Measurements from ENCODE around the gene ATF6. TPM values are rescaled to one million over a fixed set of nuclear protein-coding genes. Genes with fewer than 3 reads are reported as not detected.

ATF6 gene
- total RNA-seq, 1 donor: 28.6 TPM

- Histone ChIP-seq H3K27ac (ENCODE audit: low read depth, low read length) (no peak overlapping the region), H3K79me2 (ENCODE audit: insufficient read depth, low read length) (no peaks in the 10 kb centered on the region), H2AFZ (ENCODE audit: low read length) (no peak overlapping the region), H3K4me1 (ENCODE audit: insufficient read depth, low read length) (no peaks in the 10 kb centered on the region), H3K27me3 (ENCODE audit: insufficient read depth, low read length) (no peaks in the 10 kb centered on the region), H3K36me3 (ENCODE audit: insufficient read depth, low read length) (no peaks in the 10 kb centered on the region), H3K4me2 (ENCODE audit: insufficient read depth, low read length) (no peak overlapping the region), H4K20me1 (ENCODE audit: insufficient read depth, low read length) (no peaks in the 10 kb centered on the region), H3K4me3 (ENCODE audit: insufficient read depth, low read length) (no peak overlapping the region), H3K9me3 (ENCODE audit: low read depth, low read length) (no peaks in the 10 kb centered on the region)
- DNase-seq (ENCODE audit: insufficient read length, low spot score, missing footprints): no peak
- no peak for TF ChIP-seq CTCF (IDR thresholded peaks at IDR 0.05; ENCODE audit: extremely low read depth, low read depth, low read length)
These were observed 133.0 kb downstream of the ATF6 start for GRCh38 chr1:161899091-161899490.

- no peak for TF ChIP-seq CTCF (IDR thresholded peaks at IDR 0.05; ENCODE audit: extremely low read depth, low read depth, low read length)
- no peaks in the 10 kb centered on the region for H3K79me2 ChIP-seq (ENCODE audit: insufficient read depth, low read length)
- DNase-seq (ENCODE audit: insufficient read length, low spot score, missing footprints): no peak
- H2AFZ ChIP-seq (ENCODE audit: low read length): no peak overlapping the region
- H3K4me1 ChIP-seq (ENCODE audit: insufficient read depth, low read length): no peaks in the 10 kb centered on the region
- no peak overlapping the region for H3K4me2 ChIP-seq (ENCODE audit: insufficient read depth, low read length)
- no peaks in the 10 kb centered on the region for H3K36me3 ChIP-seq (ENCODE audit: insufficient read depth, low read length)
- H3K27me3 ChIP-seq (ENCODE audit: insufficient read depth, low read length): no peaks in the 10 kb centered on the region
- no peak overlapping the region for H3K27ac ChIP-seq (ENCODE audit: low read depth, low read length)
- H3K4me3 ChIP-seq (ENCODE audit: insufficient read depth, low read length): no peak overlapping the region
- no peaks in the 10 kb centered on the region for H4K20me1 ChIP-seq (ENCODE audit: insufficient read depth, low read length)
- no peaks in the 10 kb centered on the region for H3K9me3 ChIP-seq (ENCODE audit: low read depth, low read length)
These were observed 134.0 kb downstream of the ATF6 start for GRCh38 chr1:161900160-161900559.

- no peaks in the 10 kb centered on the region for H3K79me2 ChIP-seq (ENCODE audit: insufficient read depth, low read length)
- no peak for DNase-seq (ENCODE audit: insufficient read length, low spot score, missing footprints)
- H2AFZ ChIP-seq (ENCODE audit: low read length): no peak overlapping the region
- no peaks in the 10 kb centered on the region for H3K27me3 ChIP-seq (ENCODE audit: insufficient read depth, low read length)
- H3K4me3 ChIP-seq (ENCODE audit: insufficient read depth, low read length): no peak overlapping the region
- no peaks in the 10 kb centered on the region for H3K4me1 ChIP-seq (ENCODE audit: insufficient read depth, low read length)
- no peak overlapping the region for H3K27ac ChIP-seq (ENCODE audit: low read depth, low read length)
- H3K36me3 ChIP-seq (ENCODE audit: insufficient read depth, low read length): no peaks in the 10 kb centered on the region
- no peaks in the 10 kb centered on the region for H3K9me3 ChIP-seq (ENCODE audit: low read depth, low read length)
- no peak for TF ChIP-seq CTCF (IDR thresholded peaks at IDR 0.05; ENCODE audit: extremely low read depth, low read depth, low read length)
- no peak overlapping the region for H3K4me2 ChIP-seq (ENCODE audit: insufficient read depth, low read length)
- no peaks in the 10 kb centered on the region for H4K20me1 ChIP-seq (ENCODE audit: insufficient read depth, low read length)
These were observed 136.1 kb downstream of the ATF6 start for GRCh38 chr1:161902182-161902581.

- H3K4me3 ChIP-seq (ENCODE audit: insufficient read depth, low read length): no peak overlapping the region
- H3K79me2 ChIP-seq (ENCODE audit: insufficient read depth, low read length): no peaks in the 10 kb centered on the region
- H3K27ac ChIP-seq (ENCODE audit: low read depth, low read length): no peak overlapping the region
- peaks cover 13% of the 10 kb centered on the region for H3K4me1 ChIP-seq (ENCODE audit: insufficient read depth, low read length)
- TF ChIP-seq CTCF (IDR thresholded peaks at IDR 0.05; ENCODE audit: extremely low read depth, low read depth, low read length): peak; percentile 43
- no peaks in the 10 kb centered on the region for H3K27me3 ChIP-seq (ENCODE audit: insufficient read depth, low read length)
- no peaks in the 10 kb centered on the region for H3K9me3 ChIP-seq (ENCODE audit: low read depth, low read length)
- H4K20me1 ChIP-seq (ENCODE audit: insufficient read depth, low read length): no peaks in the 10 kb centered on the region
- peak; percentile 51 for DNase-seq (ENCODE audit: insufficient read length, low spot score, missing footprints)
- H3K4me2 ChIP-seq (ENCODE audit: insufficient read depth, low read length): no peak overlapping the region
- H3K36me3 ChIP-seq (ENCODE audit: insufficient read depth, low read length): no peaks in the 10 kb centered on the region
- H2AFZ ChIP-seq (ENCODE audit: low read length): no peak overlapping the region
These were observed 139.3 kb downstream of the ATF6 start for GRCh38 chr1:161905269-161905884.
